Keratinocyte (primary cell): ENCODE data around the gene CMIP. TPM values are rescaled to one million over a fixed set of nuclear protein-coding genes. Genes with fewer than 3 reads are reported as not detected.

Experiments
- DNase-seq: peaks from one replicate; pipeline ENCODE4 v3.0.0-alpha.2; 2011; ENCODE audit warnings: low read depth, missing footprints, low spot score
- FAIRE-seq: peaks from 2 replicates; lab custom pipeline; 2011; peaks lifted over from hg19 to GRCh38; lab: Jason Lieb, UNC
- H2AFZ ChIP-seq: 2 replicates; pipeline ENCODE4 v1.6.0; 2012; ENCODE audit warnings: low read length, control low read depth, inconsistent platforms; ENCODE audit not compliant: control insufficient read depth
- H3K27ac ChIP-seq: 2 replicates; pipeline ENCODE4 v1.5.1; 2011; ENCODE audit warnings: low read length; ENCODE audit not compliant: control insufficient read depth, insufficient read depth
- H3K27me3 ChIP-seq: 3 replicates; pipeline ENCODE4 v1.6.0; 2011; ENCODE audit warnings: low read length; ENCODE audit not compliant: control insufficient read depth, insufficient read depth; ENCODE audit errors: extremely low read depth
- H3K36me3 ChIP-seq, 2 experiments: 2 replicates in 1 of 2; 3 replicates in 1 of 2; pipeline ENCODE4 v1.5.1; 2011; ENCODE audit warnings: low read length in 2 of 2, mild to moderate bottlenecking in 1 of 2; ENCODE audit not compliant: control insufficient read depth in 2 of 2, insufficient read depth in 2 of 2; ENCODE audit errors: extremely low read depth in 1 of 2
- H3K4me1 ChIP-seq: 3 replicates; pipeline ENCODE4 v1.5.1; 2011; ENCODE audit warnings: low read length; ENCODE audit not compliant: control insufficient read depth, insufficient read depth; ENCODE audit errors: extremely low read depth
- H3K4me2 ChIP-seq: 3 replicates; pipeline ENCODE4 v1.6.0; 2011; ENCODE audit warnings: low read depth, low read length; ENCODE audit not compliant: control insufficient read depth, insufficient read depth; ENCODE audit errors: extremely low read depth
- H3K4me3 ChIP-seq, 3 experiments: fragments of 200-600 bp in 1 of 3; sonication (generic) in 1 of 3; 2 replicates in 2 of 3; 3 replicates in 1 of 3; pipeline ENCODE4 v1.5.1; 2011 to 2016; ENCODE audit warnings: low read length in 3 of 3, mild to moderate bottlenecking in 3 of 3, control low read depth in 2 of 3, inconsistent platforms in 1 of 3, low read depth in 1 of 3, mixed read lengths in 1 of 3, mixed run types in 1 of 3, moderate library complexity in 1 of 3; ENCODE audit not compliant: control insufficient read depth in 2 of 3, insufficient read depth in 2 of 3; ENCODE audit errors: extremely low read depth in 1 of 3
- H3K79me2 ChIP-seq: 2 replicates; pipeline ENCODE4 v1.6.0; 2012; ENCODE audit warnings: low read length; ENCODE audit not compliant: control insufficient read depth, insufficient read depth
- H3K9ac ChIP-seq: 3 replicates; pipeline ENCODE4 v1.6.0; 2011; ENCODE audit warnings: low read length; ENCODE audit not compliant: control insufficient read depth, insufficient read depth; ENCODE audit errors: extremely low read depth
- H3K9me1 ChIP-seq: 3 replicates; pipeline ENCODE4 v1.6.0; 2011; ENCODE audit warnings: low read length; ENCODE audit not compliant: control insufficient read depth, insufficient read depth; ENCODE audit errors: extremely low read depth
- H3K9me3 ChIP-seq: 2 replicates; pipeline ENCODE4 v1.5.1; 2012; ENCODE audit warnings: low read depth, low read length; ENCODE audit not compliant: control insufficient read depth
- H4K20me1 ChIP-seq: 3 replicates; pipeline ENCODE4 v1.6.0; 2011; ENCODE audit warnings: low read length; ENCODE audit not compliant: control insufficient read depth, insufficient read depth; ENCODE audit errors: extremely low read depth
- CTCF ChIP-seq, 3 experiments: IDR thresholded peaks in 1 of 3; conservative IDR thresholded peaks in 1 of 3; optimal IDR thresholded peaks in 1 of 3; 2 replicates in 2 of 3; 3 replicates in 1 of 3; pipeline versions ENCODE3 to v1.5.1; 2011; ENCODE audit warnings: low read length in 3 of 3, mild to moderate bottlenecking in 3 of 3, moderate library complexity in 2 of 3, control low read depth in 1 of 3, inconsistent platforms in 1 of 3; ENCODE audit not compliant: insufficient read depth in 2 of 3; ENCODE audit errors: extremely low read depth in 1 of 3
- EZH2 ChIP-seq: IDR thresholded peaks from one replicate; pipeline ENCODE4 v1.6.1; 2012; ENCODE audit warnings: inconsistent platforms, mild to moderate bottlenecking, low read length, moderate library complexity
- dilution Hi-C: fragments of 300-500 bp; cut with MboI; formaldehyde crosslinking; loops from one replicate; pipeline ENCODE4 v1.7.0; 2020; ENCODE audit warnings: low sequenced_read_pairs; ENCODE audit not compliant: extremely low pct_ligation_motif_present
- polyA plus RNA-seq, 5 experiments: library from polyadenylated mRNA; depleted of rRNA in 3 of 5; stranded (reverse) in 3 of 5; stranded (forward) in 1 of 5; unstranded in 1 of 5; fragments of >200 nt; gene quantifications; 1 replicate in 1 of 5; 2 replicates in 3 of 5; 3 replicates in 1 of 5; pipeline versions ENCODE4 v1.2.1 to v1.2.3, GENCODE V29; 2011 to 2012; ENCODE audit warnings: missing spikeins in 2 of 5, low read depth in 1 of 5, low replicate concordance in 1 of 5

Gene CMIP
- polyA plus RNA-seq, 1 donor (not counting 4 experiments of a cell fraction or from before 2014, with no cell fraction given), result 5.0 TPM

GRCh38 chr16:81645925-81646324 lies 201.3 kb downstream of the CMIP start:
- Histone ChIP-seq H3K79me2 (peaks cover 53% of the 10 kb centered on the region), H3K4me2 (peak overlapping the region; percentile 33), H2AFZ (no peak overlapping the region), H3K9me1 (peaks cover 13% of the 10 kb centered on the region), H3K4me3 (no peak overlapping the region), H4K20me1 (peaks cover 13% of the 10 kb centered on the region), H3K27me3 (no peaks in the 10 kb centered on the region), H3K9me3 (no peaks in the 10 kb centered on the region), H3K9ac (no peak overlapping the region), H3K27ac (peak overlapping the region; percentile 52), H3K4me1 (peaks cover 30% of the 10 kb centered on the region), H3K36me3 (peaks cover 12 to 13% of the 10 kb centered on the region in 2 experiments)
- dilution Hi-C loops, result no loop called here
- FAIRE-seq (no peak), DNase-seq (no peak)
- no peak for TF ChIP-seq CTCF (optimal IDR thresholded peaks at IDR 0.05 in 1 of 3, IDR thresholded peaks at IDR 0.05 in 1 of 3, conservative IDR thresholded peaks at IDR 0.05 in 1 of 3; ENCODE audit: extremely low read depth in 1 of 3, insufficient read depth in 2 of 3, low read length in 3 of 3)
- TF ChIP-seq EZH2, result no peak

DNA sequence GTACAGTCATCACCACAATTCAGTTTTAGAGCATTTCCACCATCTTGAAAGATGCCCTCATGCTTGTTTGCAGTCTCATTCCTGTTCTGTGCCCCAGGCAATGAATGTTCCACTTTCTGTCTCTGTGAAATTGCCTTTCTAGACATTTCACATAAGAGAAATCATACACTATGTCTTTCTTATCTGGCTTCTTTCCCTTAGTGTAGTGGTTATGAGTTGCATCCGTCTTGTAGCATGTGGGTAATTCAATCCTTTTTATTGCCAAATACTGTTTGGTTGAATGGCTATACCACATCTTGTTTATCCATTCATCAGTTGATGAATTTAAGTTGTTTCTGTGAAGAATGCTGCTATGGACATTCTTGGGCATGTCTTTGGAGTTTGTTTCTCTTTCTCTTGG lies 202.0 kb downstream of the CMIP start:
- Histone ChIP-seq H3K4me1 (peaks cover 30% of the 10 kb centered on the region), H4K20me1 (peaks cover 13% of the 10 kb centered on the region), H3K9ac (no peak overlapping the region), H3K27ac (peak overlapping the region; percentile 33), H2AFZ (no peak overlapping the region), H3K4me3 (no peak overlapping the region), H3K9me1 (peaks cover 13% of the 10 kb centered on the region), H3K4me2 (no peak overlapping the region), H3K79me2 (peaks cover 52% of the 10 kb centered on the region), H3K36me3 (peaks cover 10% of the 10 kb centered on the region in 2 experiments), H3K27me3 (no peaks in the 10 kb centered on the region), H3K9me3 (no peaks in the 10 kb centered on the region)
- TF ChIP-seq EZH2 (no peak), CTCF (optimal IDR thresholded peaks at IDR 0.05 in 1 of 3, IDR thresholded peaks at IDR 0.05 in 1 of 3, conservative IDR thresholded peaks at IDR 0.05 in 1 of 3; ENCODE audit: extremely low read depth in 1 of 3, insufficient read depth in 2 of 3, low read length in 3 of 3) (no peak)
- dilution Hi-C loops, result no loop called here
- DNase-seq (peak; percentile 40), FAIRE-seq (peak; percentile 29)
